Natural killer cell (primary cell): Measurements from ENCODE around the gene FUT4. TPM values are rescaled to one million over a fixed set of nuclear protein-coding genes. Genes with fewer than 3 reads are reported as not detected.

ENCODE experiments used
- ATAC-seq, 3 donors: fragments of 150-1000 bp in 2 of 3; fragments of 200-7000 bp in 1 of 3; cut with Tn5 transposase; 1 replicate in 1 of 3; 2 replicates in 2 of 3; pipeline ENCODE4 v1.10.0; 2021; ENCODE audit warnings: mild to moderate bottlenecking in 2 of 3, moderate library complexity in 2 of 3
- DNase-seq, 2 donors: peaks; one replicate each; pipeline versions ENCODE4 v3.0.0 to v3.0.0-alpha.2; 2013 to 2021; ENCODE audit warnings: mixed read lengths in 1 of 2
- H3K27ac ChIP-seq: one replicate; pipeline ENCODE4 v1.5.1; 2013; ENCODE audit warnings: mild to moderate bottlenecking, low read length
- H3K27me3 ChIP-seq: one replicate; pipeline ENCODE4 v1.6.1; 2013; ENCODE audit warnings: low read length; ENCODE audit not compliant: control insufficient read depth, insufficient read depth
- H3K36me3 ChIP-seq: one replicate; pipeline ENCODE4 v1.6.1; 2013; ENCODE audit warnings: low read length; ENCODE audit not compliant: control insufficient read depth, insufficient read depth
- H3K4me1 ChIP-seq: one replicate; pipeline ENCODE4 v1.6.1; 2013; ENCODE audit warnings: low read length; ENCODE audit not compliant: control insufficient read depth, insufficient read depth
- H3K4me3 ChIP-seq: one replicate; pipeline ENCODE4 v1.5.1; 2013; ENCODE audit warnings: low read length
- H3K9me3 ChIP-seq: one replicate; pipeline ENCODE4 v1.6.1; 2013; ENCODE audit warnings: low read length; ENCODE audit not compliant: control insufficient read depth, insufficient read depth
- H3K27ac Mint-ChIP-seq, 2 donors: one replicate each; pipeline ENCODE4 v1.8.0; 2022; ENCODE audit warnings: mild to moderate bottlenecking in 2 of 2, mixed read lengths in 2 of 2, moderate library complexity in 1 of 2
- H3K27me3 Mint-ChIP-seq, 2 donors: one replicate each; pipeline ENCODE4 v1.8.0; 2022; ENCODE audit warnings: low read depth in 2 of 2, mixed read lengths in 2 of 2
- H3K36me3 Mint-ChIP-seq: one replicate; pipeline ENCODE4 v1.8.0; 2022; ENCODE audit warnings: mixed read lengths
- H3K4me1 Mint-ChIP-seq, 2 donors: one replicate each; pipeline ENCODE4 v1.8.0; 2022; ENCODE audit warnings: mixed read lengths in 2 of 2
- H3K4me3 Mint-ChIP-seq: one replicate; pipeline ENCODE4 v1.8.0; 2022; ENCODE audit warnings: mild to moderate bottlenecking, moderate library complexity, mixed read lengths
- H3K9me3 Mint-ChIP-seq, 2 donors: one replicate each; pipeline ENCODE4 v1.8.0; 2022; ENCODE audit warnings: mixed read lengths in 2 of 2
- WGBS: methylation state at CpG from one replicate; pipeline ENCODE4 v1.1.7; 2013; ENCODE audit warnings: missing lambda C conversion rate; ENCODE audit not compliant: insufficient coverage; 5-methylcytosine and 5-hydroxymethylcytosine counted together
- intact Hi-C: fragments of 100-400 bp; cut with micrococcal nuclease; formaldehyde crosslinking; loops from one replicate; pipeline ENCODE4 v1.14.2; 2022
- total RNA-seq, 4 donors: library from RNA; stranded (reverse); fragments of 120-200 nt in 1 of 4; gene quantifications; one replicate each; pipeline versions ENCODE4 v1.2.3 to v1.2.4, GENCODE V29; 2013 to 2022
- TF ChIP-seq, protein P1 (sequence below): fragments of 200-600 bp; IDR thresholded peaks from one replicate; pipeline ENCODE4 v1.8.0; 2022; ENCODE audit warnings: antibody characterized with exemption

Gene FUT4
- total RNA-seq, 3 donors from 2014 or later (not counting 1 experiment from before 2014, with no cell fraction given): 4.4 to 7.5 (median 5.6) TPM

- intact Hi-C loops: no loop called here
These were observed 9.8 kb upstream of the FUT4 start for GRCh38 chr11:94533696-94534630.

DNA sequence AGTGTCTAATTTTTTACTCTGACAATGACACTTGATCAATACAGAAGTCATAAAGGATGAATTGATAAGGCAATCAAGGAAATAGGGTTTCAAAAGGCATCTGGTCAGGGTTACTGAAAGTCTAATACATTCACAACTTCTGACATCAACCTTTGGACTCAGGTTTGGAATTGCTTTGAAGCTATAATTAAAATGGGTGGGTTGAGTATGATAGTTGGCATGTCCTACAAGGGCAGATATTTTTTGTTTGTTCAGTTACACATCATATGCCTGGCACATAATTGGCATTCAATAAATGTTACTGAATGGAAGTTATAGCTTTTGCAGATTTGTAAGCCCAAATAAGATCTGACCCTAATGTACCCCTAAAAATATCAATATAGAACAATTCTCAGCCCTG, 7.3 kb upstream of the FUT4 start:
- H3K36me3 ChIP-seq: no peaks in the 10 kb centered on the region
- ATAC-seq (no peak), DNase-seq (no peak)
- H3K4me1 ChIP-seq: no peaks in the 10 kb centered on the region
- no peaks in the 10 kb centered on the region for H3K9me3 ChIP-seq
- TF ChIP-seq, protein P1, sequence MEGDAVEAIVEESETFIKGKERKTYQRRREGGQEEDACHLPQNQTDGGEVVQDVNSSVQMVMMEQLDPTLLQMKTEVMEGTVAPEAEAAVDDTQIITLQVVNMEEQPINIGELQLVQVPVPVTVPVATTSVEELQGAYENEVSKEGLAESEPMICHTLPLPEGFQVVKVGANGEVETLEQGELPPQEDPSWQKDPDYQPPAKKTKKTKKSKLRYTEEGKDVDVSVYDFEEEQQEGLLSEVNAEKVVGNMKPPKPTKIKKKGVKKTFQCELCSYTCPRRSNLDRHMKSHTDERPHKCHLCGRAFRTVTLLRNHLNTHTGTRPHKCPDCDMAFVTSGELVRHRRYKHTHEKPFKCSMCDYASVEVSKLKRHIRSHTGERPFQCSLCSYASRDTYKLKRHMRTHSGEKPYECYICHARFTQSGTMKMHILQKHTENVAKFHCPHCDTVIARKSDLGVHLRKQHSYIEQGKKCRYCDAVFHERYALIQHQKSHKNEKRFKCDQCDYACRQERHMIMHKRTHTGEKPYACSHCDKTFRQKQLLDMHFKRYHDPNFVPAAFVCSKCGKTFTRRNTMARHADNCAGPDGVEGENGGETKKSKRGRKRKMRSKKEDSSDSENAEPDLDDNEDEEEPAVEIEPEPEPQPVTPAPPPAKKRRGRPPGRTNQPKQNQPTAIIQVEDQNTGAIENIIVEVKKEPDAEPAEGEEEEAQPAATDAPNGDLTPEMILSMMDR: no peak
- Mint-ChIP-seq H3K4me3 (no peak overlapping the region), H3K9me3 (no peaks in the 10 kb centered on the region), H3K27ac (no peak overlapping the region), H3K36me3 (no peaks in the 10 kb centered on the region), H3K4me1 (no peaks in the 10 kb centered on the region), H3K27me3 (peaks cover 23 to 64% of the 10 kb centered on the region in 2 donors)
- no peak overlapping the region for H3K27ac ChIP-seq
- intact Hi-C loops: no loop called here
- peaks cover 4% of the 10 kb centered on the region for H3K27me3 ChIP-seq
- H3K4me3 ChIP-seq: no peak overlapping the region

More at GRCh38 chr11:94533696-94534630, 9.8 kb upstream of the FUT4 start:
- H3K27me3 Mint-ChIP-seq: peaks cover 22 to 70% of the 10 kb centered on the region in 2 donors
- Histone ChIP-seq H3K36me3 (no peaks in the 10 kb centered on the region), H3K4me1 (no peaks in the 10 kb centered on the region), H3K27ac (no peak overlapping the region), H3K9me3 (no peaks in the 10 kb centered on the region), H3K4me3 (no peak overlapping the region), H3K27me3 (peaks cover 4% of the 10 kb centered on the region)
- 80% methylated on average over 4 of the region's 6 CpGs for WGBS
- DNase-seq (no peak), ATAC-seq (no peak)
- no peaks in the 10 kb centered on the region for H3K4me1 Mint-ChIP-seq
- no peak overlapping the region for H3K27ac Mint-ChIP-seq
- H3K9me3 Mint-ChIP-seq: no peaks in the 10 kb centered on the region
- H3K36me3 Mint-ChIP-seq: no peaks in the 10 kb centered on the region
- no peak overlapping the region for H3K4me3 Mint-ChIP-seq
- TF ChIP-seq, protein P1: no peak

GRCh38 chr11:94537031-94537600, 6.6 kb upstream of the FUT4 start:
- Histone ChIP-seq H3K36me3 (no peaks in the 10 kb centered on the region), H3K9me3 (no peaks in the 10 kb centered on the region), H3K27me3 (peaks cover 4% of the 10 kb centered on the region), H3K4me3 (no peak overlapping the region), H3K27ac (no peak overlapping the region), H3K4me1 (no peaks in the 10 kb centered on the region)
- ATAC-seq (no peak), DNase-seq (no peak)
- H3K27ac Mint-ChIP-seq: no peak overlapping the region
- intact Hi-C loops: no loop called here
- H3K36me3 Mint-ChIP-seq: no peaks in the 10 kb centered on the region
- WGBS: 80% methylated on average over 3 of the region's 3 CpGs
- no peaks in the 10 kb centered on the region for H3K4me1 Mint-ChIP-seq
- no peak overlapping the region for H3K4me3 Mint-ChIP-seq
- no peaks in the 10 kb centered on the region for H3K9me3 Mint-ChIP-seq
- TF ChIP-seq, protein P1: no peak
- peaks cover 23 to 56% of the 10 kb centered on the region in 2 donors for H3K27me3 Mint-ChIP-seq
